ENCODE measurements around the gene TNKS1BP1. TPM values are rescaled to one million over a fixed set of nuclear protein-coding genes. Genes with fewer than 3 reads are reported as not detected.

Gene TNKS1BP1
- total RNA-seq, 1 experiment from 2014 or later = 218 TPM

DNA sequence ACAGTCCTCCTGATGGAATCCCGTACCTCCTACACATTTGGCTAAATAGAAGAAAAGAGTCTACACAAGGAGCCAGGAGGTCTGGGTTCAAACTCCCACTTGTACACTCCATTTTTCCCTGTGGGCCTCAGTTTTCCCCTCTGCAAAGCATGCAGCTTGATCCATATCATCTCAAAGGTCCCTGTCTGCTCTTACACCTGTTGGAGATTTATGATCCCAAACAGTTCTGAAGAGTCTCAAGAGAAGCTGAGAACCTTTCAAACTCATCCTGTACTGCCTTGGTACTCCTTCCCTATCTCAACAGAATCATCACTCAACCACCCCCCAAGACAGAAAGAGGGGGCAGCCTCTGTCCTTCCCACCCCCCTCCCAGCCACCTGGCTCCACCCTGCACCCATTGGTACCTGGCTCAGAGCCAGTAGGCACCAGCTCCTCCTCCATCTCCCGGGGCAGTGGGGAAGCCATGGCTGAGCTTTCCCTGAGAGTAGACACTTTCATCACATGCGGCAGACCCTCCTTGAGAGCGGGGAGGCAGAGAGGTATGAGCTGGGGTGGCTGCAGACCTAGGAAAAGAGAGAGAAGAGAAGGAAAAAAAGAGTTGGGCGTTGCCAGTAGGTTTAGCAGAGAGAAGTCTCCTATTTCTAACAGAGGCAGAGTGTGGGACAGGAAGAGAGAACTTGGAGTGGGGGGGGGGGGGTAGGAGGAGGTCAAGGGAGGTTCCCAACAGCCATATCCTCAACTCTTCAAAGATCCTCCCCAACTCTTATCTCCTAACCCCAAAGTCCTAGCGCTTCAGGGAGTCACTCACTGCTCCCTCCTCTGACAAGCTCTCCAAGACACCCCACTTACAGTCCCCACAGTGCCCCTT is 3.1 kb downstream of the TNKS1BP1 start:
- peak overlapping the region; percentile 59 for H3K27ac ChIP-seq
- no peaks in the 10 kb centered on the region for H3K9me3 ChIP-seq (ENCODE audit: insufficient read depth, low read depth)
- intact Hi-C loops (cut with micrococcal nuclease; ENCODE audit: unreplicated experiment) = loop anchor here (1.0 to 10.0 kb wide), 5 partner anchors 10 to 453 kb away; partner anchors contain the start of gene ZDHHC5
- H4K20me1 ChIP-seq (ENCODE audit: insufficient read depth) = peaks cover 60% of the 10 kb centered on the region
- H3K4me3 ChIP-seq = peak overlapping the region; percentile 57
- H3K4me1 ChIP-seq (replicated peaks; ENCODE audit: insufficient read depth) = peaks cover 42% of the 10 kb centered on the region
- BruUV-seq (replicated peaks) = no TSS peak
- DNase-seq = peak in 1 of 2 experiments; percentile 32
- no peak for TF ChIP-seq CTCF (conservative IDR thresholded peaks at IDR 0.05)
- no peak for TF ChIP-seq EZH2 (IDR thresholded peaks at IDR 0.05; ENCODE audit: low read depth)
- peak overlapping the region; percentile 98 for H3K4me2 ChIP-seq
- H3K27me3 ChIP-seq (ENCODE audit: insufficient read depth, low read depth) = no peaks in the 10 kb centered on the region
- peaks cover 57% of the 10 kb centered on the region for H3K79me2 ChIP-seq (ENCODE audit: low read depth)
- H3F3A ChIP-seq (ENCODE audit: insufficient read depth, low read depth) = peaks cover 46% of the 10 kb centered on the region
- H3K9me2 ChIP-seq (ENCODE audit: insufficient read depth) = no peaks in the 10 kb centered on the region
- no peak overlapping the region for H2AFZ ChIP-seq
- ChIA-PET CTCF (interaction anchor here (0.6 to 2.4 kb wide), 5 partner anchors 10 to 342 kb away, joined by 3 to 26 read pairs (median 7); no protein-coding TSS in a partner anchor), POLR2A (ENCODE audit: unreplicated experiment) (interaction anchor here (0.6 to 1.1 kb wide), 6 partner anchors 10 to 43 kb away, joined by 3 to 12 read pairs (median 9); partner anchors contain the start of gene SSRP1)
- peaks cover 29% of the 10 kb centered on the region for H3K36me3 ChIP-seq (ENCODE audit: low read depth)

GRCh38 chr11:57320719-57321387 is 3.9 kb downstream of the TNKS1BP1 start:
- Histone ChIP-seq H3K27me3 (ENCODE audit: insufficient read depth, low read depth) (no peaks in the 10 kb centered on the region), H3K9me2 (ENCODE audit: insufficient read depth) (no peaks in the 10 kb centered on the region), H3K79me2 (ENCODE audit: low read depth) (peaks cover 57% of the 10 kb centered on the region), H3K4me3 (peak overlapping the region; percentile 57; the same call in 1 of the 2 replicates), H2AFZ (no peak overlapping the region), H3K27ac (no peak overlapping the region), H4K20me1 (ENCODE audit: insufficient read depth) (peaks cover 68% of the 10 kb centered on the region), H3F3A (ENCODE audit: insufficient read depth, low read depth) (peaks cover 38% of the 10 kb centered on the region), H3K9me3 (ENCODE audit: insufficient read depth, low read depth) (no peaks in the 10 kb centered on the region), H3K36me3 (ENCODE audit: low read depth) (peaks cover 35% of the 10 kb centered on the region), H3K4me1 (replicated peaks; ENCODE audit: insufficient read depth) (peaks cover 35% of the 10 kb centered on the region), H3K4me2 (peak overlapping the region; percentile 98)
- ChIA-PET POLR2A (ENCODE audit: unreplicated experiment) (no interaction called here), CTCF (interaction anchor here (0.6 to 2.4 kb wide), 2 partner anchors 9 to 181 kb away, joined by 3 to 15 read pairs; no protein-coding TSS in a partner anchor)
- DNase-seq = no peak
- BruUV-seq (replicated peaks) = TSS peak; percentile 6
- intact Hi-C loops (cut with micrococcal nuclease; ENCODE audit: unreplicated experiment) = loop anchor here (10.0 kb wide), 2 partner anchors 344 to 454 kb away; partner anchors contain the start of gene ZDHHC5
- TF ChIP-seq CTCF (conservative IDR thresholded peaks at IDR 0.05) (no peak), EZH2 (IDR thresholded peaks at IDR 0.05; ENCODE audit: low read depth) (no peak)

DNA sequence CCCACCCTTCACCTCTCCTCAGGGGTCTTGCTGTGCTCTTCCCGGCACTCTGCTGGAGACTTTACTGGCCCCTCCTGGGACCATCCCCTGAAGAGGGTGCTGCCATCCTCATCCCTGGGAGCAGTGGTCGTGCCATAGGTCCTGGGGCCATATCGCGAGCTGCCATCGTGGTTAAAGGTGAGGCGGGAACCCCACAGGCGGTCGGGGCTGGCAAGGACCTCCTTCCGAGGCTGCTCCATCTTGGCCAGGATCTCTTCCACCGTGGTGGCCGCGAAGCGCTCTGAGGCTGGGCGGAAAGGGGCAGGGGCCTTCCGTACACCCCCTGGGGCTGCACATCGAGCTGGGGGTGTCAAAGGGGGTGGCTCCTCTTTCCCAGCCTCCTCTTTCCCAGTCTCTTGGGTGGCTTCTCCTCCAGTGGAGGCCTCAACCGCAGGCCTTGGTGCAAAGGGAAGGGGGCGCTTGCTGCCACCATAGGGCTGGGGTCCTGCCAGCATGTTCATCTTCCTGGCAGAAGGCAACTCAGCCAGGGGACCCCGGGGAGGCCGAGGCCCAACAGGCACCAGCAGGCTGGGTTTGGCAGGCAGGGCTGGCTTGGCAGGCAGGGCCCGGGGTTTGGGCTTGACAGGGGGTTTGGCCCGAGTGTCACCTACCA is 4.6 kb downstream of the TNKS1BP1 start:
- BruUV-seq (replicated peaks) = no TSS peak
- ChIA-PET CTCF (no interaction called here), POLR2A (ENCODE audit: unreplicated experiment) (no interaction called here)
- Histone ChIP-seq H3K4me3 (no peak overlapping the region), H3K27ac (no peak overlapping the region), H3K4me2 (no peak overlapping the region), H3F3A (ENCODE audit: insufficient read depth, low read depth) (peaks cover 32% of the 10 kb centered on the region), H2AFZ (no peak overlapping the region), H3K79me2 (ENCODE audit: low read depth) (peaks cover 57% of the 10 kb centered on the region), H4K20me1 (ENCODE audit: insufficient read depth) (peaks cover 70% of the 10 kb centered on the region), H3K9me2 (ENCODE audit: insufficient read depth) (no peaks in the 10 kb centered on the region), H3K27me3 (ENCODE audit: insufficient read depth, low read depth) (no peaks in the 10 kb centered on the region), H3K9me3 (ENCODE audit: insufficient read depth, low read depth) (no peaks in the 10 kb centered on the region), H3K4me1 (replicated peaks; ENCODE audit: insufficient read depth) (peaks cover 31% of the 10 kb centered on the region), H3K36me3 (ENCODE audit: low read depth) (peaks cover 37% of the 10 kb centered on the region)
- no peak for TF ChIP-seq EZH2 (IDR thresholded peaks at IDR 0.05; ENCODE audit: low read depth)
- TF ChIP-seq CTCF (conservative IDR thresholded peaks at IDR 0.05) = no peak
- DNase-seq = no peak
- intact Hi-C loops (cut with micrococcal nuclease; ENCODE audit: unreplicated experiment) = loop anchor here (10.0 kb wide), 2 partner anchors 345 to 455 kb away; partner anchors contain the start of gene ZDHHC5

Measured in PC-9 (cell line).